Liver (tissue), 9 donors: ENCODE measurements around the gene ITGA6. TPM values are rescaled to one million over a fixed set of nuclear protein-coding genes. Genes with fewer than 3 reads are reported as not detected.

ENCODE experiments used
- DNase-seq: peaks from one replicate; pipeline ENCODE4 v3.0.0-alpha.2; 2017; ENCODE audit warnings: low spot score
- H3K27ac ChIP-seq, 2 donors: one replicate each; pipeline ENCODE4 v1.7.0; 2013; ENCODE audit warnings: inconsistent platforms in 2 of 2, low read length in 2 of 2, control low read depth in 1 of 2, low read depth in 1 of 2, mild to moderate bottlenecking in 1 of 2
- H3K27me3 ChIP-seq, 4 donors: one replicate each; pipeline versions ENCODE4 v1.6.1 to v1.7.0; 2013; ENCODE audit warnings: low read length in 3 of 4, inconsistent platforms in 1 of 4, mild to moderate bottlenecking in 1 of 4, moderate library complexity in 1 of 4; ENCODE audit not compliant: control insufficient read depth in 4 of 4, insufficient read depth in 4 of 4
- H3K36me3 ChIP-seq, 4 donors: one replicate each; pipeline versions ENCODE4 v1.6.1 to v1.7.0; 2013; ENCODE audit warnings: low read length in 3 of 4, mild to moderate bottlenecking in 3 of 4, low read depth in 1 of 4, moderate library complexity in 1 of 4; ENCODE audit not compliant: control insufficient read depth in 4 of 4, insufficient read depth in 3 of 4
- H3K4me1 ChIP-seq, 4 donors: one replicate each; pipeline versions ENCODE4 v1.6.1 to v1.7.0; 2013; ENCODE audit warnings: low read length in 3 of 4, mild to moderate bottlenecking in 3 of 4, moderate library complexity in 1 of 4; ENCODE audit not compliant: control insufficient read depth in 4 of 4, insufficient read depth in 4 of 4
- H3K4me3 ChIP-seq, 3 donors: one replicate each; pipeline versions ENCODE4 v1.6.1 to v1.7.0; 2013; ENCODE audit warnings: low read length in 3 of 3, control low read depth in 1 of 3, low read depth in 1 of 3, mild to moderate bottlenecking in 1 of 3
- H3K9ac ChIP-seq, 2 donors: one replicate each; pipeline ENCODE4 v1.7.0; 2013; ENCODE audit warnings: low read length in 2 of 2, mild to moderate bottlenecking in 2 of 2, moderate library complexity in 2 of 2, control low read depth in 1 of 2, low read depth in 1 of 2
- H3K9me3 ChIP-seq, 4 donors: one replicate each; pipeline versions ENCODE4 v1.6.1 to v1.7.0; 2013; ENCODE audit warnings: low read length in 3 of 4; ENCODE audit not compliant: control insufficient read depth in 4 of 4
- EGR1 ChIP-seq, 2 donors: IDR thresholded peaks; 2 replicates each; pipeline ENCODE4 v1.6.1; 2016 to 2018; ENCODE audit warnings: antibody characterized with exemption in 2 of 2, low read depth in 2 of 2
- FOXA1 ChIP-seq: IDR thresholded peaks from 2 replicates; pipeline ENCODE4 v1.6.1; 2016; ENCODE audit warnings: antibody characterized with exemption
- FOXA2 ChIP-seq: IDR thresholded peaks from 2 replicates; pipeline ENCODE4 v1.6.1; 2016; ENCODE audit warnings: antibody characterized with exemption
- GABPA ChIP-seq, 2 donors: IDR thresholded peaks in 1 of 2; conservative IDR thresholded peaks in 1 of 2; 2 replicates each; pipeline ENCODE4 v1.6.1; 2016; ENCODE audit warnings: antibody characterized with exemption in 2 of 2, mild to moderate bottlenecking in 1 of 2, moderate library complexity in 1 of 2
- HNF4A ChIP-seq, 2 donors: conservative IDR thresholded peaks; 2 replicates each; pipeline ENCODE4 v1.6.1; 2016; ENCODE audit warnings: antibody characterized with exemption in 2 of 2, mild to moderate bottlenecking in 2 of 2
- JUND ChIP-seq, 2 donors: IDR thresholded peaks; 2 replicates each; pipeline ENCODE4 v1.6.1; 2016; ENCODE audit warnings: antibody characterized with exemption in 2 of 2
- NR2F2 ChIP-seq: IDR thresholded peaks from 2 replicates; pipeline ENCODE4 v1.6.1; 2016; ENCODE audit warnings: antibody characterized with exemption
- RAD21 ChIP-seq, 2 donors: IDR thresholded peaks; 2 replicates each; pipeline ENCODE4 v1.6.1; 2016; ENCODE audit warnings: antibody characterized with exemption in 2 of 2, mild to moderate bottlenecking in 2 of 2
- REST ChIP-seq: IDR thresholded peaks from 2 replicates; pipeline ENCODE4 v1.6.1; 2016; ENCODE audit warnings: antibody characterized with exemption, mild to moderate bottlenecking
- TAF1 ChIP-seq: conservative IDR thresholded peaks from 2 replicates; pipeline ENCODE4 v1.6.1; 2016; ENCODE audit warnings: antibody characterized with exemption, mild to moderate bottlenecking
- YY1 ChIP-seq: IDR thresholded peaks from 2 replicates; pipeline ENCODE4 v1.6.1; 2016; ENCODE audit warnings: antibody characterized with exemption, mild to moderate bottlenecking
- WGBS: extraction: QIAGEN DNeasy Blood & Tissue Kit; methylation state at CpG from one replicate; pipeline ENCODE4 v1.1.7; 2013; 5-methylcytosine and 5-hydroxymethylcytosine counted together
- polyA plus RNA-seq, 2 donors: library from polyadenylated mRNA; stranded (reverse) in 1 of 2; unstranded in 1 of 2; fragments of 200-250 nt in 1 of 2; fragments of >200 nt in 1 of 2; fragmentation: Nextera tagmentation in 1 of 2; extraction: Ambion mirVana in 1 of 2; gene quantifications; one replicate each; pipeline versions ENCODE4 v1.2.1 to v1.2.3, GENCODE V29; 2013 to 2015
- total RNA-seq, 2 donors: library from RNA; depleted of rRNA; stranded (reverse); fragments of >200 nt; gene quantifications; one replicate each; pipeline ENCODE4 v1.2.3, GENCODE V29; 2014
- TF ChIP-seq, protein P1 (sequence below): fragments of 150-350 bp; IDR thresholded peaks from 2 replicates; pipeline ENCODE4 v1.5.1; 2017; ENCODE audit warnings: improper control_type of control experiment, low read depth, low read length; ENCODE audit not compliant: missing input control
- TF ChIP-seq, protein P2 (sequence below): IDR thresholded peaks from 2 replicates; pipeline ENCODE4 v1.6.1; 2016; ENCODE audit warnings: antibody characterized with exemption
- TF ChIP-seq, protein P3 (sequence below): IDR thresholded peaks from 2 replicates; pipeline ENCODE4 v1.6.1; 2016; ENCODE audit warnings: antibody characterized with exemption
- donor health status: healthy.
- donor health status: healthy.
- donor health status: healthy.
- donor health status: healthy.
- donor health status: healthy.

ITGA6 gene
- total and polyA plus RNA-seq, 4 donors = 5.8 to 21.6 (median 11.4) TPM

GRCh38 chr2:172462849-172463381 is 35.5 kb downstream of the ITGA6 start:
- H3K4me1 ChIP-seq = peaks cover 2 to 11% (median 11%) of the 10 kb centered on the region in 4 donors
- no peaks in the 10 kb centered on the region for H3K9me3 ChIP-seq
- no peaks in the 10 kb centered on the region for H3K36me3 ChIP-seq
- H3K27ac ChIP-seq = no peak overlapping the region
- TF ChIP-seq JUND (IDR thresholded peaks at IDR 0.05) (no peak), FOXA2 (no peak), REST (no peak), RAD21 (IDR thresholded peaks at IDR 0.05) (no peak), TAF1 (no peak)
- H3K9ac ChIP-seq = no peak overlapping the region
- H3K27me3 ChIP-seq = no peaks in the 10 kb centered on the region
- no peak for DNase-seq
- no peak overlapping the region for H3K4me3 ChIP-seq
- 70% methylated on average over 5 of the region's 5 CpGs for WGBS

- no peak overlapping the region for H3K4me3 ChIP-seq
- no peak for DNase-seq
- H3K9me3 ChIP-seq = no peaks in the 10 kb centered on the region
- H3K9ac ChIP-seq = no peak overlapping the region
- H3K27me3 ChIP-seq = no peaks in the 10 kb centered on the region
- no peak overlapping the region for H3K27ac ChIP-seq
- no peaks in the 10 kb centered on the region for H3K36me3 ChIP-seq
- TF ChIP-seq YY1 (no peak), FOXA1 (no peak), EGR1 (IDR thresholded peaks at IDR 0.05; ENCODE audit: low read depth in 2 of 2) (no peak)
- WGBS = 82% methylated on average over 4 of the region's 4 CpGs
- peaks cover 2 to 11% (median 11%) of the 10 kb centered on the region in 4 donors for H3K4me1 ChIP-seq
These were observed 37.2 kb downstream of the ITGA6 start for GRCh38 chr2:172464400-172465129.

GRCh38 chr2:172465417-172466334 is 38.3 kb downstream of the ITGA6 start:
- 29% methylated on average over 24 of the region's 24 CpGs for WGBS
- peak overlapping the region in 1 of 2 donors; percentile 53 for H3K27ac ChIP-seq
- peak overlapping the region in 2 of 3 donors; percentile 15 for H3K4me3 ChIP-seq
- no peaks in the 10 kb centered on the region for H3K9me3 ChIP-seq
- H3K27me3 ChIP-seq = no peaks in the 10 kb centered on the region
- H3K36me3 ChIP-seq = no peaks in the 10 kb centered on the region
- H3K9ac ChIP-seq = no peak overlapping the region
- H3K4me1 ChIP-seq = peaks cover 2 to 11% (median 11%) of the 10 kb centered on the region in 4 donors
- DNase-seq = peak; percentile 46
- peak; percentile 26 for TF ChIP-seq REST
- peak; percentile 54 to 65 for TF ChIP-seq HNF4A (conservative IDR thresholded peaks at IDR 0.05)
- TF ChIP-seq FOXA1 = peak; percentile 40
- TF ChIP-seq, protein P1, sequence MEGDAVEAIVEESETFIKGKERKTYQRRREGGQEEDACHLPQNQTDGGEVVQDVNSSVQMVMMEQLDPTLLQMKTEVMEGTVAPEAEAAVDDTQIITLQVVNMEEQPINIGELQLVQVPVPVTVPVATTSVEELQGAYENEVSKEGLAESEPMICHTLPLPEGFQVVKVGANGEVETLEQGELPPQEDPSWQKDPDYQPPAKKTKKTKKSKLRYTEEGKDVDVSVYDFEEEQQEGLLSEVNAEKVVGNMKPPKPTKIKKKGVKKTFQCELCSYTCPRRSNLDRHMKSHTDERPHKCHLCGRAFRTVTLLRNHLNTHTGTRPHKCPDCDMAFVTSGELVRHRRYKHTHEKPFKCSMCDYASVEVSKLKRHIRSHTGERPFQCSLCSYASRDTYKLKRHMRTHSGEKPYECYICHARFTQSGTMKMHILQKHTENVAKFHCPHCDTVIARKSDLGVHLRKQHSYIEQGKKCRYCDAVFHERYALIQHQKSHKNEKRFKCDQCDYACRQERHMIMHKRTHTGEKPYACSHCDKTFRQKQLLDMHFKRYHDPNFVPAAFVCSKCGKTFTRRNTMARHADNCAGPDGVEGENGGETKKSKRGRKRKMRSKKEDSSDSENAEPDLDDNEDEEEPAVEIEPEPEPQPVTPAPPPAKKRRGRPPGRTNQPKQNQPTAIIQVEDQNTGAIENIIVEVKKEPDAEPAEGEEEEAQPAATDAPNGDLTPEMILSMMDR = peak; percentile 97
- TF ChIP-seq FOXA2 = peak; percentile 62
- TF ChIP-seq GABPA (IDR thresholded peaks at IDR 0.05 in 1 of 2, conservative IDR thresholded peaks at IDR 0.05 in 1 of 2) = no peak
- TF ChIP-seq YY1 = peak; percentile 76
- TF ChIP-seq JUND (IDR thresholded peaks at IDR 0.05) = peak; percentile 43 to 79
- TF ChIP-seq, protein P2, sequence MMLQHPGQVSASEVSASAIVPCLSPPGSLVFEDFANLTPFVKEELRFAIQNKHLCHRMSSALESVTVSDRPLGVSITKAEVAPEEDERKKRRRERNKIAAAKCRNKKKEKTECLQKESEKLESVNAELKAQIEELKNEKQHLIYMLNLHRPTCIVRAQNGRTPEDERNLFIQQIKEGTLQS = peak; percentile 77
- TF ChIP-seq, protein P3, sequence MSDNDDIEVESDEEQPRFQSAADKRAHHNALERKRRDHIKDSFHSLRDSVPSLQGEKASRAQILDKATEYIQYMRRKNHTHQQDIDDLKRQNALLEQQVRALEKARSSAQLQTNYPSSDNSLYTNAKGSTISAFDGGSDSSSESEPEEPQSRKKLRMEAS = peak; percentile 88
- TF ChIP-seq RAD21 (IDR thresholded peaks at IDR 0.05) = peak; percentile 99 to 100
- peak in 1 of 2 donors; percentile 45 for TF ChIP-seq EGR1 (IDR thresholded peaks at IDR 0.05; ENCODE audit: low read depth in 2 of 2)
- no peak for TF ChIP-seq NR2F2
